ENCODE measurements around the gene SIGLEC11. TPM values are rescaled to one million over a fixed set of nuclear protein-coding genes. Genes with fewer than 3 reads are reported as not detected.

Gene SIGLEC11
- polyA plus RNA-seq, 3 donors, result 0.28 to 2.2 (median 0.67) TPM

DNA sequence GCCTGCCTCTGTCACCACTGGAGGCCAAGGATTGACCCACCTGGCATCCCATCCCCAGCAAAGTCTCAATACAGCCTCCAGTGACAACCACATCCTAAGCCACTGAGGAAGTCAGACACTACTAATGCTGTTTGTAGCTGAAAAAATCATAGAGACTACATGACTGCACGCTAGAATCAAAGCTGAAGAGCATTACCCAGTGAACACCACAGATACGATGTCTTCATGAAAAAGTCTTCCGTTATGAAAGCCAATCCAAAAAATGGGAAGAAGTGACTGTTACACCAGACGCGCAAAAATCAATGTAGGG is 20.5 kb downstream of the SIGLEC11 start:
- no peak overlapping the region for H3K4me3 Mint-ChIP-seq
- no peak overlapping the region for H3K4me2 ChIP-seq (replicated peaks; ENCODE audit: extremely low read depth, low read length, poor library complexity, severe bottlenecking)
- H3K27me3 Mint-ChIP-seq (ENCODE audit: low read depth in 3 of 3), result peaks cover 4 to 14% (median 6%) of the 10 kb centered on the region in 3 donors
- peaks cover 34% of the 10 kb centered on the region for H3K4me1 Mint-ChIP-seq
- no peaks in the 10 kb centered on the region for H4K20me1 ChIP-seq (ENCODE audit: insufficient read depth, low read length)
- H3K4me3 ChIP-seq (replicated peaks in 1 of 3; ENCODE audit: low read depth in 2 of 3, low read length in 3 of 3), result no peak overlapping the region
- TF ChIP-seq, protein P1, sequence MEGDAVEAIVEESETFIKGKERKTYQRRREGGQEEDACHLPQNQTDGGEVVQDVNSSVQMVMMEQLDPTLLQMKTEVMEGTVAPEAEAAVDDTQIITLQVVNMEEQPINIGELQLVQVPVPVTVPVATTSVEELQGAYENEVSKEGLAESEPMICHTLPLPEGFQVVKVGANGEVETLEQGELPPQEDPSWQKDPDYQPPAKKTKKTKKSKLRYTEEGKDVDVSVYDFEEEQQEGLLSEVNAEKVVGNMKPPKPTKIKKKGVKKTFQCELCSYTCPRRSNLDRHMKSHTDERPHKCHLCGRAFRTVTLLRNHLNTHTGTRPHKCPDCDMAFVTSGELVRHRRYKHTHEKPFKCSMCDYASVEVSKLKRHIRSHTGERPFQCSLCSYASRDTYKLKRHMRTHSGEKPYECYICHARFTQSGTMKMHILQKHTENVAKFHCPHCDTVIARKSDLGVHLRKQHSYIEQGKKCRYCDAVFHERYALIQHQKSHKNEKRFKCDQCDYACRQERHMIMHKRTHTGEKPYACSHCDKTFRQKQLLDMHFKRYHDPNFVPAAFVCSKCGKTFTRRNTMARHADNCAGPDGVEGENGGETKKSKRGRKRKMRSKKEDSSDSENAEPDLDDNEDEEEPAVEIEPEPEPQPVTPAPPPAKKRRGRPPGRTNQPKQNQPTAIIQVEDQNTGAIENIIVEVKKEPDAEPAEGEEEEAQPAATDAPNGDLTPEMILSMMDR (IDR thresholded peaks at IDR 0.05), result no peak
- no peaks in the 10 kb centered on the region for H3K36me3 Mint-ChIP-seq
- H3K4me1 ChIP-seq (ENCODE audit: control insufficient read depth in 1 of 2, insufficient read depth in 2 of 2, low read length in 2 of 2), result peaks cover 27 to 32% of the 10 kb centered on the region in 2 donors
- H3K27me3 ChIP-seq (ENCODE audit: control insufficient read depth in 2 of 2, insufficient read depth in 2 of 2, low read length in 2 of 2), result no peaks in the 10 kb centered on the region
- no peaks in the 10 kb centered on the region for H3K9me3 Mint-ChIP-seq
- no peak for DNase-seq
- 100% methylated on average over 2 of the region's 5 CpGs for WGBS (ENCODE audit: insufficient coverage)
- no peak overlapping the region for H3K27ac Mint-ChIP-seq
- H2AFZ ChIP-seq (ENCODE audit: insufficient read depth, low read depth, low read length, poor library complexity, severe bottlenecking), result no peak overlapping the region
- no peak overlapping the region for H3K27ac ChIP-seq (ENCODE audit: low read depth in 1 of 2, low read length in 2 of 2)
- H3K36me3 ChIP-seq (replicated peaks in 1 of 2; ENCODE audit: control insufficient read depth in 1 of 2, insufficient read depth in 2 of 2, low read length in 2 of 2), result no peaks in the 10 kb centered on the region
- H3K79me2 ChIP-seq (ENCODE audit: insufficient read depth, low read length), result no peaks in the 10 kb centered on the region
- H3K9ac ChIP-seq (ENCODE audit: insufficient read depth, low read length, poor library complexity, severe bottlenecking), result no peak overlapping the region
- H3K9me3 ChIP-seq (replicated peaks in 1 of 2; ENCODE audit: control insufficient read depth in 1 of 2, insufficient read depth in 1 of 2, low read length in 2 of 2), result no peaks in the 10 kb centered on the region
- intact Hi-C loops (cut with micrococcal nuclease), result no loop called here

GRCh38 chr19:49939721-49940481 is 21.1 kb downstream of the SIGLEC11 start:
- TF ChIP-seq, protein P1 (IDR thresholded peaks at IDR 0.05), result no peak
- no peak for DNase-seq
- Mint-ChIP-seq H3K27me3 (ENCODE audit: low read depth in 3 of 3) (peaks cover 6 to 18% (median 7%) of the 10 kb centered on the region in 3 donors), H3K36me3 (no peaks in the 10 kb centered on the region), H3K4me1 (peaks cover 29% of the 10 kb centered on the region), H3K9me3 (no peaks in the 10 kb centered on the region), H3K27ac (no peak overlapping the region), H3K4me3 (no peak overlapping the region)
- Histone ChIP-seq H3K27ac (ENCODE audit: low read depth in 1 of 2, low read length in 2 of 2) (no peak overlapping the region), H3K4me2 (replicated peaks; ENCODE audit: extremely low read depth, low read length, poor library complexity, severe bottlenecking) (no peak overlapping the region), H3K36me3 (replicated peaks in 1 of 2; ENCODE audit: control insufficient read depth in 1 of 2, insufficient read depth in 2 of 2, low read length in 2 of 2) (no peaks in the 10 kb centered on the region), H3K9me3 (replicated peaks in 1 of 2; ENCODE audit: control insufficient read depth in 1 of 2, insufficient read depth in 1 of 2, low read length in 2 of 2) (no peaks in the 10 kb centered on the region), H4K20me1 (ENCODE audit: insufficient read depth, low read length) (no peaks in the 10 kb centered on the region), H3K4me3 (replicated peaks in 1 of 3; ENCODE audit: low read depth in 2 of 3, low read length in 3 of 3) (no peak overlapping the region), H3K79me2 (ENCODE audit: insufficient read depth, low read length) (no peaks in the 10 kb centered on the region), H3K4me1 (ENCODE audit: control insufficient read depth in 1 of 2, insufficient read depth in 2 of 2, low read length in 2 of 2) (peaks cover 21 to 27% of the 10 kb centered on the region in 2 donors), H3K9ac (ENCODE audit: insufficient read depth, low read length, poor library complexity, severe bottlenecking) (no peak overlapping the region), H3K27me3 (ENCODE audit: control insufficient read depth in 2 of 2, insufficient read depth in 2 of 2, low read length in 2 of 2) (no peaks in the 10 kb centered on the region), H2AFZ (ENCODE audit: insufficient read depth, low read depth, low read length, poor library complexity, severe bottlenecking) (no peak overlapping the region)
- intact Hi-C loops (cut with micrococcal nuclease), result no loop called here
- 84% methylated on average over 7 of the region's 7 CpGs for WGBS (ENCODE audit: insufficient coverage)

Data from CD14-positive monocyte (primary cell).